ENCODE measurements around the gene TAF6L. TPM values are rescaled to one million over a fixed set of nuclear protein-coding genes. Genes with fewer than 3 reads are reported as not detected.
A peak's percentile ranks its signal among the peaks of the same experiment; 100 is the strongest.

Gene TAF6L
- total RNA-seq, 4 donors from 2014 or later: 15.6 to 29.6 (median 17.8) TPM

DNA sequence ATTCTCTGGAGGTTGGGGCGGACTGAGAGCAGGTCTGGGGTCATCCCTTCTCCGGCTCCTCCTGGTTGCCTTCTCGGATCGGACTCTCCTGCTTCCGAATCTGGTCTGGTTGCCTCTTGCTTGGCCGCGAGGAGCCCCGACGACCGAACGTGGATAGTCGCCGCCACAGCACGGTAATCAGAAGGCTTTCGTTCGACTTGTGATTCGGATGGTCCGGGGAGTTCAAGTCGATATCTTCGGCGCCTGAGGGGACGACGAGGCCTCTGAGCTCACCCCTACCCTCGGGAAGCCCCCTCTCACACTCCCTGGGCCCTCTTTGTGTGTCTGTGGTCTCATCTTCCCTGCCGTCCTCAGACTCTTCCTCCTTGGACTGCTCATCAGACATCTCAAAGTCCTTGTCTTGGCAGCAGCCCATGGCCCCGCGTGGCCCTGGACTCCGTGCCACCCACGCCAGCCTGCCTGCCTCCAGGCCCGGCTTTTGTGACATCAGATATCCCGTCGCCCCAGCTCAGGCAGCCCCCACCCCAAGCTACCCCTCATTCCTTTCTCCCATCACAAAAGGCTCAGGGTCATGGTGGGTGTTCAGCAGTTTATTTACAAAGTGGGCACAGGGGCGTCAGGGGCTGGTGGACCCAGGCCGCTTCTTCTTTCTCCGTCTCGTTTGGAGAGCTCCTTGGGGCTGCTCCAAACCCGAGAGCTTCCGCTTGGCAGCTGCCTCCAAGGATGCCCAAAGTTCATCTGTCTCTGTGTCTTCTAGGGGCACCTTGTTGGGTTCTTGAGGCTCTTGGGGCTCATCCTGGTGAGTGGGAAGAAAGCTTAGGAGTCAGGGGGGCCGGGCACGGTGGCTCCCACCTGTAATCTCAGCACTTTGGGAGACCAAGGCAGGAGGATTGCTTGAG lies 61.4 kb downstream of the TAF6L start, which contains the start of gene TEX54:
Gene TEX54, minus strand, starts transcription at position 506 of the 899 bp plus-strand sequence.
- peak within 1 kb of the TSS; percentile 86 to 100 (median 98) for H3K27ac ChIP-seq
- H3K9me3 ChIP-seq: no peaks in the 10 kb centered on the region
- H3K4me1 ChIP-seq: peaks cover 0 to 46% (median 13%) of the 10 kb centered on the region in 4 donors
- TF ChIP-seq POLR2A (IDR thresholded peaks at IDR 0.05): no peak
- H3K27me3 ChIP-seq: no peaks in the 10 kb centered on the region
- peak in 1 of 3 donors; percentile 66 for DNase-seq
- peak within 1 kb of the TSS; percentile 65 to 99 (median 86) for H3K4me3 ChIP-seq
- H3K36me3 ChIP-seq: peaks cover 0 to 30% (median 0%) of the 10 kb centered on the region in 3 donors

DNA sequence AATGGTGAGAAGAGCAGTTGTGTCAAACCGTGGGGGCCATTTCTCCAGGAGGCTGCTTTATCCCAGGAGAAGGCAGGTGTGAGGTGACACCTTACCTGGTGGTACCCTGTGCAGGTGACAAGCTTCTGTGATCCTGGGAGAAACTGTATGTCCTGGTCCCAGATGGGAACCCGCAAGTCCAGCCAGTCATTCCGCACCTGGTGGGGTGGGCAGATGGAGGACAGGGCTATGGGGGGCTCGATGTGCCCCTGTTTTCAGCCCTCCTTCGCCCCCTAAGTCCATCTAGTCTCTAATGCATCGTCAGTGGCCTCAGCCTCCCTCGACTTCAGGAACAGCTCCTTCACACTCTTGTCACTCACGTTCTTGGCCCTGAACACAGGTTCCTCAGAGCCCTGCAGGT lies 64.1 kb downstream of the TAF6L start:
- H3K9me3 ChIP-seq: no peaks in the 10 kb centered on the region
- no peak for TF ChIP-seq POLR2A (IDR thresholded peaks at IDR 0.05)
- TF ChIP-seq, protein P1, sequence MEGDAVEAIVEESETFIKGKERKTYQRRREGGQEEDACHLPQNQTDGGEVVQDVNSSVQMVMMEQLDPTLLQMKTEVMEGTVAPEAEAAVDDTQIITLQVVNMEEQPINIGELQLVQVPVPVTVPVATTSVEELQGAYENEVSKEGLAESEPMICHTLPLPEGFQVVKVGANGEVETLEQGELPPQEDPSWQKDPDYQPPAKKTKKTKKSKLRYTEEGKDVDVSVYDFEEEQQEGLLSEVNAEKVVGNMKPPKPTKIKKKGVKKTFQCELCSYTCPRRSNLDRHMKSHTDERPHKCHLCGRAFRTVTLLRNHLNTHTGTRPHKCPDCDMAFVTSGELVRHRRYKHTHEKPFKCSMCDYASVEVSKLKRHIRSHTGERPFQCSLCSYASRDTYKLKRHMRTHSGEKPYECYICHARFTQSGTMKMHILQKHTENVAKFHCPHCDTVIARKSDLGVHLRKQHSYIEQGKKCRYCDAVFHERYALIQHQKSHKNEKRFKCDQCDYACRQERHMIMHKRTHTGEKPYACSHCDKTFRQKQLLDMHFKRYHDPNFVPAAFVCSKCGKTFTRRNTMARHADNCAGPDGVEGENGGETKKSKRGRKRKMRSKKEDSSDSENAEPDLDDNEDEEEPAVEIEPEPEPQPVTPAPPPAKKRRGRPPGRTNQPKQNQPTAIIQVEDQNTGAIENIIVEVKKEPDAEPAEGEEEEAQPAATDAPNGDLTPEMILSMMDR (IDR thresholded peaks at IDR 0.05): no peak
- H3K4me1 ChIP-seq: peaks cover 0 to 37% (median 15%) of the 10 kb centered on the region in 4 donors
- H3K27me3 ChIP-seq: no peaks in the 10 kb centered on the region
- no peak for DNase-seq
- no peak overlapping the region for H3K4me3 ChIP-seq
- no peak overlapping the region for H3K27ac ChIP-seq
- H3K36me3 ChIP-seq: peaks cover 0 to 21% (median 0%) of the 10 kb centered on the region in 3 donors

Small RNAs within 50 kb of the gene (small RNA-seq; reads per million reads assigned to genes)
- gene MIR6514: 0 to 0.19 reads per million in 2 donors
- 0 reads per million in 2 donors for gene RNU6-118P

Other genes with a start within 250 kb of the TAF6L start
- 1,000 to 10,000 TPM in 1 of 4 donors, 100 to 1,000 TPM in 3; 571 to 1,016 (median 697) TPM for gene AHNAK, start 224.6 kb upstream of the TAF6L start, total RNA-seq
- 1,000 to 10,000 TPM in 1 of 4 donors, 100 to 1,000 TPM in 3; 781 to 1,253 (median 958) TPM for gene EEF1G, start 197.5 kb upstream of the TAF6L start, total RNA-seq
- 10 to 100 TPM in 3 of 4 donors, 1 to 10 TPM in 1; 5.0 to 29.4 (median 17.5) TPM for gene TUT1, start 179.9 kb upstream of the TAF6L start, total RNA-seq
- gene MTA2, start 169.5 kb upstream of the TAF6L start, total RNA-seq: 10 to 100 TPM; 47.9 to 74.7 (median 58.9) TPM
- gene EML3, start 158.6 kb upstream of the TAF6L start, total RNA-seq: 100 to 1,000 TPM in 1 of 4 donors, 10 to 100 TPM in 3; 41.3 to 128 (median 59.8) TPM
- gene ROM1, start 158.1 kb upstream of the TAF6L start, total RNA-seq: 1 to 10 TPM in 3 of 4 donors, not detected in 1; 1.9 to 3.9 (median 1.9) TPM
- gene B3GAT3, start 149.4 kb upstream of the TAF6L start, total RNA-seq: 10 to 100 TPM; 26.6 to 88.3 (median 38.0) TPM
- 100 to 1,000 TPM; 131 to 146 (median 140) TPM for gene GANAB, start 124.8 kb upstream of the TAF6L start, total RNA-seq
- 10 to 100 TPM; 14.9 to 21.3 (median 19.5) TPM for gene INTS5, start 118.1 kb upstream of the TAF6L start, total RNA-seq
- gene C11orf98, start 106.2 kb upstream of the TAF6L start, total RNA-seq: 10 to 100 TPM; 29.2 to 97.4 (median 41.1) TPM
- gene CSKMT, start 106.1 kb upstream of the TAF6L start, total RNA-seq: 10 to 100 TPM in 1 of 4 donors, 1 to 10 TPM in 2, not detected in 1; 9.1 to 13.5 (median 9.2) TPM
- gene UQCC3, start 99.7 kb upstream of the TAF6L start, total RNA-seq: 10 to 100 TPM; 11.1 to 23.9 (median 12.7) TPM
- gene LBHD1, start 99.1 kb upstream of the TAF6L start, total RNA-seq: 10 to 100 TPM in 3 of 4 donors, 1 to 10 TPM in 1; 6.6 to 25.6 (median 11.9) TPM
- 100 to 1,000 TPM in 2 of 4 donors, 10 to 100 TPM in 2; 91.1 to 169 (median 100) TPM for gene UBXN1, start 92.3 kb upstream of the TAF6L start, total RNA-seq
- gene LRRN4CL, start 81.9 kb upstream of the TAF6L start, total RNA-seq: 10 to 100 TPM in 1 of 4 donors, 1 to 10 TPM in 3; 5.4 to 11.6 (median 8.8) TPM
- gene BSCL2, start 64.0 kb upstream of the TAF6L start, total RNA-seq: 10 to 100 TPM; 51.5 to 71.2 (median 61.3) TPM
- gene GNG3, start 63.7 kb upstream of the TAF6L start, total RNA-seq: not detected
- gene HNRNPUL2, start 43.9 kb upstream of the TAF6L start, total RNA-seq: 10 to 100 TPM; 38.7 to 68.8 (median 50.3) TPM
- gene TTC9C, start 42.9 kb upstream of the TAF6L start, total RNA-seq: 10 to 100 TPM; 16.5 to 30.5 (median 22.9) TPM
- 10 to 100 TPM in 2 of 4 donors, 1 to 10 TPM in 2; 5.0 to 22.0 (median 9.2) TPM for gene ZBTB3, start 17.2 kb upstream of the TAF6L start, total RNA-seq
- 10 to 100 TPM; 12.4 to 33.8 (median 23.5) TPM for gene POLR2G, start 9.8 kb upstream of the TAF6L start, total RNA-seq
- gene TMEM179B, start 16.0 kb downstream of the TAF6L start, total RNA-seq: 100 to 1,000 TPM in 1 of 4 donors, 10 to 100 TPM in 3; 28.9 to 112 (median 83.6) TPM
- gene TMEM223, start 20.6 kb downstream of the TAF6L start, total RNA-seq: 10 to 100 TPM; 13.8 to 34.5 (median 19.8) TPM
- 100 to 1,000 TPM in 2 of 4 donors, 10 to 100 TPM in 2; 45.2 to 120 (median 102) TPM for gene NXF1, start 34.0 kb downstream of the TAF6L start, total RNA-seq
- gene STX5, start 60.7 kb downstream of the TAF6L start, total RNA-seq: 10 to 100 TPM; 27.1 to 56.1 (median 38.4) TPM
- gene TEX54, start 61.4 kb downstream of the TAF6L start, total RNA-seq: not detected
- 10 to 100 TPM; 17.7 to 78.4 (median 28.6) TPM for gene WDR74, start 68.2 kb downstream of the TAF6L start, total RNA-seq
- gene SLC3A2, start 109.5 kb downstream of the TAF6L start, total RNA-seq: 100 to 1,000 TPM in 3 of 4 donors, 10 to 100 TPM in 1; 64.4 to 253 (median 207) TPM
- under 1 TPM in 2 of 4 donors, not detected in 2; 0.54 to 0.76 TPM for gene CHRM1, start 150.0 kb downstream of the TAF6L start, total RNA-seq
- gene SLC22A6, start 213.6 kb downstream of the TAF6L start, total RNA-seq: not detected
- gene SLC22A8, start 244.4 kb downstream of the TAF6L start, total RNA-seq: not detected